NCI-H524 treated with DMSO at 0.1 percent for 48 hours (cell line): ENCODE measurements around the gene KCNAB1.
"Not testable (repeated sequence)": the region's sequence is repeated elsewhere in the genome, so short reads cannot be mapped to it uniquely, and the experiment has no call there.

ENCODE experiments used
- DNase-seq: peaks from one replicate; lab custom pipeline; 2025; lab: John Stamatoyannopoulos, UW

Gene KCNAB1

GRCh38 chr3:156273111-156273694, 152.8 kb downstream of the KCNAB1 start:
- DNase-seq = no peak

- DNase-seq = no peak
Measured at GRCh38 chr3:156274791-156275190, 154.4 kb downstream of the KCNAB1 start.

GRCh38 chr3:156284637-156285036, 164.3 kb downstream of the KCNAB1 start:
- not testable (repeated sequence) for DNase-seq

DNA sequence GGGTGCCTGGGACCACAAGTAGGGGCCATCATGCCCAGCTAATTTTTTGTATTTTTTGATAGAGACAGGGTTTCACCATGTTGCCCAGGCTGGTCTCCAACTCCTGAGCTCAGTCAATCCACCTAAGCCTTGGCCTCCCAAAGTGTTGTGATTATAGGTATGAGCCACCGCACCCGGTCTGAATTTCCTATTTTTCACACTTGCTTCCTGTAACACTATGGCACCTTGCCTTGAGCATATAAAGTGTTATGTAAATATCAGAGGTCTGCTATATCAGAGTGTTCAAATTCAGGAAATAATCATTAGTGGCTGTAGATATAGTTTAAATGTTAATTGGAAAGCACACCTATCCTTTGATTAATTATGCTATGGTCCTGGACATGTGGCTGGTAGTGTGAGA, 165.2 kb downstream of the KCNAB1 start:
- no peak for DNase-seq

DNA sequence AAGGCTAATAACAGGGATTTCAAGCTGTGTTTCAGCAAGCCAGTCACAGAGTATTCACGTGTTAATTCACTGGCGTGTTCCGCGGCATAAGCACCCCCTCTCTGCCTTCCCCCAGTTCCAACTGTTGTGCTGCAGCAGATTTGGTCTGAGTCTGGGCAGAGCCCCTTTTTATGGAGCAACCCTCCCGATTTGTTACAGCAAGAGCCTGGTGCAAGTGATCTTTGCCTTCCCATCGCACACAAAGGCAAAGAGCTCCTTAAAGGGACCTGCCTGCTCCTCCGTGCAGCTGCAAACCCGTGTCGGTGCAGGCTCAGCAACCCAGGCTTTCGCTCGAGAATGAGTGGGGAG, 170.5 kb downstream of the KCNAB1 start:
- no peak for DNase-seq

DNA sequence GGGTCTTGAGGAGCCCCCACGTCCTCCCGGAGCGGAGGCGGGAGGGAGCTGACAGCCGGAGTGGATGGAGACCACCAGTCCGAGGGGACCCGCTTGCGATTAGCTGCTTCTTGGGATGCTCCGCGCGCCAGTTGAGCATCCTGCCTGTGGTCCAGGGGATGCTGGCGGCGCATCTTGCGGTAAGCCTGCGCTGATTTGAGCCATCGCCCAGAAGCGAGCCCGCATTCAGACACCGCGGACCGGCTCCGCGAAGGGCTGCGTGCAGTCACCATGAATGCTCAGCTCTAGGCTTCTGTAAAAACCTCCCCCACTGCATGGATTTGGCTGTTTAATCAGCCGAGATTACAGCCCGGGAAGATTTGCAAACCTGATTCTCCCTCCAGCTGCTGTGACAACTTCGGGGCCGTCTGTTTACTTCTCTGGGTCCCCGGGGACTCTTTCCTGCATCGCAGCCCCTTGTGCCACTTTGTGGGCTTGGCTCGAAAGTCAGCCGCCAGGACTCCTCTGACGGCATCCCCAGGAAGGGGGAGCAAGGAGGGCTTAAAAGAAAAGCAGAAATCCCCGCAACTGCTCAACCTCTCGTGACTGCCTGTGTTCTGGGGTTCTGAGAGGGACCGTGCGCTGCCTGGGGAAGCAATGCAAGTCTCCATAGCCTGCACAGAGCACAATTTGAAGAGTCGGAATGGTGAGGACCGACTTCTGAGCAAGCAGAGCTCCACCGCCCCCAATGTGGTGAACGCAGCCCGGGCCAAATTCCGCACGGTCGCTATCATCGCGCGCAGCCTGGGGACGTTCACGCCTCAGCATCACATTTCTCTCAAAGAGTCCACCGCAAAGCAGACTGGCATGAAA, 171.1 kb downstream of the KCNAB1 start:
- peak; percentile 56 for DNase-seq

- no peak for DNase-seq
Measured at GRCh38 chr3:156293566-156293965, 173.2 kb downstream of the KCNAB1 start.

GRCh38 chr3:156297582-156297981, 177.2 kb downstream of the KCNAB1 start:
- no peak for DNase-seq

DNA sequence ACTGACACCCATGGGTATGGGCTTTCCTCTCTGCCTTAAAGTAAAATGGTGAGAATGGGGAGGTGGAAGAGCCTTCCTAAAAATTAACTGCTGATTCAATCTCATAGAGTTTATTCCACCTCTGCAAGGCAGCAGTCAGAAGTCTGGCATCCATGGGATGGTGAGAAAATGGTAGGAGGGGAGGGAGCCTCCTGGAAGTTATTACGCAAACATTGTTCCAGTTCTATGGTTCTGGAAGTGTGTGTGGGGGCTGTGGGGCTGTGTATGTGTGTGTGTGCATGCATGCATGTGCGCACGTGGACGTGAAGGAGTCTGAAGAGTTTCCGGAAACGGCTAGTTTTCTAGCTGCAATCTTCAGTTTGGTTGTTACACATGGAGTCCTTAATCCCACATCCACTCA, 177.6 kb downstream of the KCNAB1 start:
- DNase-seq = no peak

DNA sequence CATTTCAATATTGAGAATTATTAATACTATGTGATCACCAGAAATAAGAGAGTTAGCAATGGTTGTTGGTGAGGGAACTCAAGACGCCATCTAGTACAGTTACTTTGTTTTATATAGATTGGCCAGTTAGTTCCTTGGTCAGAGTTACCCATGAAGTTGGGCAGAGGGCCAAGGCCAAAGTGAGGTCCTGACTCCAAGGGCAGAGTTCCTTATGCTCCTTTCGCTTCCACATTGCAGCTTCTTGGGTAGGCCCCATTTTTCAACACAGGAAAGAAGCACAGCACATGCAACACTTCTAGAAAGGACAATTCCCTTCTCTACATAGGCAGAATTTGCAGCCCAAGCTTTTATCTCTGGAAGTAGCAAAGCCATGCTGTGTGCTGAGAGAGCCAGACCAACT, 178.6 kb downstream of the KCNAB1 start:
- no peak for DNase-seq

- no peak for DNase-seq
Measured at GRCh38 chr3:156299569-156299968, 179.2 kb downstream of the KCNAB1 start.

DNA sequence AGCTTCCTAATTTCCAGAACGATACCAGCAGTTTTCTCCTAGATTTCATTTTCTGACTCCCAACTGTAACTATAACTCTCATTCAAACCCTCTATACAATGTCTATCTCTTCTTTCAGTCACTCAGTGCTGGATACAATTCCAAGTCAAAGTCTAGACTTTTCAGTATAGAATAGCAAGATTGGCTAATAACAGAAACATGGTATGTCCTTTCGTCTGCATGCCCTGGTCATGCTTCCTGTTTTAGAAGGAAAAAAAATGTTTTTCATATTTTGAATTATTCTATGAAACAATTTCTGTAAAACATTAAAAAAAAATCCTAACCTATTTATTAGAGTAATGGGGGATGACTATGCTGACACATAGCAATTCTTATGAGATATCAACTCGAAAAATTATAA, 180.0 kb downstream of the KCNAB1 start:
- DNase-seq = no peak

GRCh38 chr3:156300929-156301840, 180.8 kb downstream of the KCNAB1 start:
- DNase-seq = no peak

- DNase-seq = no peak
Measured at GRCh38 chr3:156303001-156303707, 182.8 kb downstream of the KCNAB1 start.

DNA sequence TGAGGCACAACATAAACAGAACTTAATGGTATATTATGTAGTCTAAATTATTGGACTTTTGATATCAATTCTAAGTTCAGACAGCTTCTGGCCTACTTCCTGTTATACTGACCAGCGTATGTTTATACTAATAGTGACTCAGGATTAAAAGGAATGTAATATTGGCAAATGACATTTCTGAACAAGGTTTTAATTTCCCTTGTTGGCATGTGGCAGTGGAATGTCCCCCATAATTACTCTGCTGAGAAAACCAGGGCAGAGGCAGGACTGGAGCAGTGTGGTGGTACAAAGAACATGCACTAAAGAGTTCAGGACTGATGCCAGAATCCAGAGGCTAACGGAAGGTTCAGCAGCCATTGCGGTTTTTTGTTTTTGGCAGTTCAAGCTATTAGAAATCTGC, 184.0 kb downstream of the KCNAB1 start:
- DNase-seq = no peak

DNA sequence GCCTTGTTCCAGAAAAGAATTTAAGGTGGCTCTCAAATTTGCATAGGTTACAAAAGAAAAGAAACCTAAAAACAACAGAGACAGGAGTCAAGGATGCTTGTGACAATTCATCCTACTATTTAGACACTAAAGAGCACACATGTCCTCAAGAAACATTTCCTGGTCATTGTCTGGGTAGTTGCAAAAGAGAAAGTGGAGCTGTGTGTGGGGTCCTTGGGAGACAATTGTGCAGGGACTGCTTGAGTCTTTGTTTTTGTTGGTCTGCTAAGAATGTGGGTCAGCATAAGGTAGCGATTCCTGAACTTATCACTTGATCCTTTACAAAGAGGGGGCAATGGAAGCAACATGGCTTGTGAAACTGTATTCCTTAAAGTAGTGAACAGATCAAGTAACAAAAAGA, 185.3 kb downstream of the KCNAB1 start:
- no peak for DNase-seq

GRCh38 chr3:156307704-156308103, 187.3 kb downstream of the KCNAB1 start:
- no peak for DNase-seq

GRCh38 chr3:156311431-156311830, 191.1 kb downstream of the KCNAB1 start:
- no peak for DNase-seq

- no peak for DNase-seq
Measured at GRCh38 chr3:156311930-156312329, 191.6 kb downstream of the KCNAB1 start.

DNA sequence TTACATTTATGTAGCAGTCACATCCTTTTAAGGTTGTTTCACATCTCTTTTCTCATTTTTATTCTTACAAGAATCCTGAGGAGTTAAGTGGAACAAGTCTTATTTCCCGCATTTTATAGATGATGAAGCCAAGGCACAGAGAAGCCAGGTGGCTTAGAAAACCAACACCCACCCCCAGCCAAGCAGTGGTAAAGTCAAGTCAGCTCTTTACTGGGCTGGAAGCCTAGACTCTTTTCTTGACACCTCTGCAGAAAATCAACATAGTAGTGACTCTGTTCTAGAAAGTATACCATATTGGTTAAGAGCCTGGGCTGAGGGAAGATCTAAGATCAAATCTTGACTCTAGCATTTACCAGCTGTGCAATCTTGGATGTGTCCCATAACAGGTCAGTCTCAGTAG, 195.7 kb downstream of the KCNAB1 start:
- DNase-seq = no peak

DNA sequence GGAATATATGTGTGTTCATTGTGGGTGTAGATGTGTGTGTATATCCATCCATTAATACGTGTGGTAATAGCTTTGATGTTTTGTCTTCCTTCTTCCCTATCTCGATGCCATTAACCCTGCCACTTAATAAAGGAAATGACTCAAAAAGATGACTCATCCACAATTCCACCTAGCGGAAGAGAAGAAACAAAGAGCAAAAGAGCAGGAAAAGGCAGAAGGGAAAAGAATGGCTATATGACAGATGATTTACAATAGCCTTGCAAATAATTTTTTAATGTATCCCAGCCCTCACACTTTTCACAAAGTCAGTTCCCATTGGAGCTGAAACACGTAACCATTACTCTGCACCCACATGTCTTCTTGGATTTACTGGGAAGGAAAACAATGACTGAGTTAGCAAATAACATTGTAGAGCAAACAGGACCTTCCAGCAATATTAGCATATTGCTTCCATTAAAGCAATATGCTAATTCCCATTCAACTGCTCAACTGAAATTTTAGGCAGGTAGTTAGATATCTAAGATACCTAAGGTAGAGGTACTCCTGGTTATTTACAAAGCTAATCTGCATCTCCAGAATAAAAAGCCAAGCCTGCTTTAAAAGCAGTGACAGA, 197.2 kb downstream of the KCNAB1 start:
- no peak for DNase-seq

DNA sequence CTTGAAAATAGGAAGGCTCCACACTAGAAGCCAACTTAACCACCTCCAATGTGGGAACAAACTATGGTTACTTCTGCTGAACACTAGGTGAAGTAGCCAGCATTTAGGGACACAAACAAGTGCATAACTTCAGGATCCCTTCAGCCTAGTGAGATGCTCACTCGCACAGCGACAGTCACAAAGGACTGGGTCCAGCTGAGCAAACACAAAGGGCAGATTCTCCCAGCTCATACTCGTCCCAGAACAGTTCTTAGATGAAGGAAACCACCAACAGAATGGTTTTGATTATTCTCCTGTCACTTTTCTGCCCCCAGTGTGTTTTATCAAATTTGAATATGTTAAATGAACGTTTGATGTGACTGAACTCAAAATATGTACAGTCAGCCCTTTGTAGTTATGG, 201.6 kb downstream of the KCNAB1 start:
- no peak for DNase-seq
